SK-N-SH (cell line): ENCODE measurements around the gene CCDC174. TPM values are rescaled to one million over a fixed set of nuclear protein-coding genes. Genes with fewer than 3 reads are reported as not detected.

Experiments used
- CTCF ChIA-PET: fragments of 300-600, 350-600 bp; formaldehyde crosslinking; extraction: SDS; loops from one replicate; lab custom pipeline; 2021; lab: Yijun Ruan, JAX
- POLR2A ChIA-PET: fragments of 350-600 bp; sonication (Branson Sonifier 250); formaldehyde crosslinking; extraction: SDS; loops from one replicate; lab custom pipeline; 2020; ENCODE audit warnings: antibody characterized with exemption, inconsistent platforms; lab: Yijun Ruan, JAX
- DNase-seq: peaks from one replicate; pipeline ENCODE4 v3.0.0; 2012
- H2AFZ ChIP-seq: fragments of 200-600 bp; sonication (generic); 2 replicates; pipeline ENCODE4 v1.8.1; 2016; ENCODE audit warnings: antibody characterized with exemption, mild to moderate bottlenecking, low read depth
- H3F3A ChIP-seq: fragments of 200-600 bp; sonication (generic); replicated peaks from 2 replicates; pipeline ENCODE3; 2016; ENCODE audit warnings: antibody characterized with exemption, mild to moderate bottlenecking; ENCODE audit not compliant: insufficient read depth
- H3K27ac ChIP-seq, 2 experiments: fragments of 200-500 bp in 1 of 2; fragments of 200-600 bp in 1 of 2; sonication (Bioruptor generic) in 1 of 2; sonication (generic), shearing (Covaris generic) in 1 of 2; 2 replicates each; pipeline versions ENCODE4 v1.5.1 to v1.6.1; 2014 to 2016; ENCODE audit warnings: low read depth in 2 of 2, inconsistent platforms in 1 of 2, low read length in 1 of 2, mild to moderate bottlenecking in 1 of 2, mixed read lengths in 1 of 2
- H3K27me3 ChIP-seq: fragments of 200-600 bp; sonication (generic), shearing (Covaris generic); 2 replicates; pipeline ENCODE4 v1.6.1; 2016; ENCODE audit warnings: mixed run types; ENCODE audit not compliant: insufficient read depth
- H3K36me3 ChIP-seq, 2 experiments: fragments of 200-500 bp in 1 of 2; fragments of 200-600 bp in 1 of 2; sonication (Bioruptor generic) in 1 of 2; sonication (generic) in 1 of 2; replicated peaks in 1 of 2; 2 replicates each; pipeline versions ENCODE3 to v1.5.1; 2014 to 2016; ENCODE audit warnings: low read length in 1 of 2, mild to moderate bottlenecking in 1 of 2; ENCODE audit not compliant: insufficient read depth in 2 of 2, control insufficient read depth in 1 of 2
- H3K4me1 ChIP-seq, 2 experiments: fragments of 200-500 bp in 1 of 2; fragments of 200-600 bp in 1 of 2; sonication (Bioruptor generic) in 1 of 2; sonication (generic), shearing (Covaris generic) in 1 of 2; 2 replicates each; pipeline versions ENCODE4 v1.5.1 to v1.6.1; 2014 to 2016; ENCODE audit warnings: low read depth in 1 of 2, low read length in 1 of 2, mixed run types in 1 of 2; ENCODE audit not compliant: insufficient read depth in 2 of 2, control insufficient read depth in 1 of 2
- H3K4me2 ChIP-seq: fragments of 200-600 bp; sonication (generic), shearing (Covaris generic); 2 replicates; pipeline ENCODE4 v1.6.1; 2017; ENCODE audit warnings: mixed run types
- H3K4me3 ChIP-seq, 2 experiments: fragments of 200-500 bp in 1 of 2; fragments of 200-600 bp in 1 of 2; sonication (Bioruptor generic) in 1 of 2; sonication (generic), shearing (Covaris generic) in 1 of 2; 2 replicates each; pipeline versions ENCODE4 v1.5.1 to v1.8.1; 2014 to 2016; ENCODE audit warnings: low read depth in 2 of 2, inconsistent platforms in 1 of 2, low read length in 1 of 2, mild to moderate bottlenecking in 1 of 2, mixed read lengths in 1 of 2, moderate library complexity in 1 of 2
- H3K79me2 ChIP-seq: fragments of 200-600 bp; sonication (generic); 2 replicates; pipeline ENCODE4 v1.8.1; 2017; ENCODE audit warnings: mild to moderate bottlenecking; ENCODE audit not compliant: insufficient read depth
- H3K9ac ChIP-seq: fragments of 200-600 bp; sonication (generic); 2 replicates; pipeline ENCODE4 v1.6.1; 2017; ENCODE audit warnings: mixed run types
- H3K9me2 ChIP-seq: fragments of 200-600 bp; sonication (generic); 2 replicates; pipeline ENCODE4 v1.6.1; 2017; ENCODE audit warnings: mixed run types
- H3K9me3 ChIP-seq: fragments of 200-600 bp; sonication (generic); 2 replicates; pipeline ENCODE4 v1.6.1; 2017; ENCODE audit warnings: mixed run types, mild to moderate bottlenecking, moderate library complexity
- H4K20me1 ChIP-seq: fragments of 200-600 bp; sonication (generic); 2 replicates; pipeline ENCODE4 v1.6.1; 2017; ENCODE audit warnings: mild to moderate bottlenecking, mixed run types; ENCODE audit not compliant: insufficient read depth
- CHD2 ChIP-seq: fragments of 150-350 bp; IDR thresholded peaks from 2 replicates; pipeline ENCODE4 v1.6.1; 2018; ENCODE audit warnings: low read length; ENCODE audit not compliant: partially characterized antibody
- EP300 ChIP-seq, 2 experiments: IDR thresholded peaks; 2 replicates each; pipeline versions ENCODE4 v1.4.0 to v1.6.1; 2012; ENCODE audit warnings: borderline replicate concordance in 1 of 2, low read depth in 1 of 2, low read length in 1 of 2
- FOSL2 ChIP-seq: IDR thresholded peaks from 2 replicates; pipeline ENCODE4 v1.4.0; 2012; ENCODE audit warnings: low read depth, mild to moderate bottlenecking, moderate library complexity, borderline replicate concordance
- JUND ChIP-seq: IDR thresholded peaks from 2 replicates; pipeline ENCODE4 v1.4.0; 2012
- POLR2AphosphoS5 ChIP-seq: IDR thresholded peaks from 2 replicates; pipeline ENCODE4 v1.6.1; 2012; ENCODE audit warnings: low read depth, low read length
- RAD21 ChIP-seq: IDR thresholded peaks from 2 replicates; pipeline ENCODE4 v1.6.1; 2012; ENCODE audit warnings: mild to moderate bottlenecking, low read length
- RCOR1 ChIP-seq: fragments of 150-350 bp; IDR thresholded peaks from 2 replicates; pipeline ENCODE4 v1.6.1; 2017; ENCODE audit warnings: antibody characterized with exemption, low read length
- RFX5 ChIP-seq: IDR thresholded peaks from 2 replicates; pipeline ENCODE4 v1.6.1; 2012; ENCODE audit warnings: mild to moderate bottlenecking, improper control_type of control experiment, low read length
- SIN3A ChIP-seq: IDR thresholded peaks from 2 replicates; pipeline ENCODE4 v1.6.1; 2012; ENCODE audit warnings: low read depth, mild to moderate bottlenecking, low read length, moderate library complexity, borderline replicate concordance
- SMC3 ChIP-seq: IDR thresholded peaks from 2 replicates; pipeline ENCODE4 v1.6.1; 2012; ENCODE audit warnings: low read depth, low read length, improper control_type of control experiment
- TCF12 ChIP-seq: IDR thresholded peaks from 2 replicates; pipeline ENCODE4 v1.4.0; 2012
- USF1 ChIP-seq: IDR thresholded peaks from 2 replicates; pipeline ENCODE4 v1.4.0; 2012; ENCODE audit warnings: low read depth, borderline replicate concordance
- YY1 ChIP-seq: IDR thresholded peaks from 2 replicates; pipeline ENCODE4 v1.4.0; 2012; ENCODE audit warnings: low read depth, mild to moderate bottlenecking
- WGBS: methylation state at CpG from one replicate; pipeline ENCODE4 v1.1.6; 2017; ENCODE audit warnings: low lambda C conversion rate; 5-methylcytosine and 5-hydroxymethylcytosine counted together
- polyA plus RNA-seq, 3 experiments: library from polyadenylated mRNA; depleted of rRNA; stranded (reverse); fragments of >200 nt; gene quantifications; 2 replicates each; pipeline ENCODE4 v1.2.3, GENCODE V29; 2012
- TF ChIP-seq, protein P1 (sequence below): fragments of 150-350 bp; IDR thresholded peaks from 2 replicates; pipeline ENCODE4 v1.6.1; 2017; ENCODE audit warnings: antibody characterized with exemption, low read length, low read depth, borderline replicate concordance
- TF ChIP-seq, protein P2 (sequence below): IDR thresholded peaks from 2 replicates; pipeline ENCODE4 v1.6.1; 2012; ENCODE audit warnings: mild to moderate bottlenecking, low read depth, low read length, moderate library complexity
- TF ChIP-seq, protein P3 (sequence below): IDR thresholded peaks from 2 replicates; pipeline ENCODE4; 2012

The CCDC174 gene
- polyA plus RNA-seq, 1 of the 3 experiments (the other 2 are of a cell fraction) = 6.6 TPM

DNA sequence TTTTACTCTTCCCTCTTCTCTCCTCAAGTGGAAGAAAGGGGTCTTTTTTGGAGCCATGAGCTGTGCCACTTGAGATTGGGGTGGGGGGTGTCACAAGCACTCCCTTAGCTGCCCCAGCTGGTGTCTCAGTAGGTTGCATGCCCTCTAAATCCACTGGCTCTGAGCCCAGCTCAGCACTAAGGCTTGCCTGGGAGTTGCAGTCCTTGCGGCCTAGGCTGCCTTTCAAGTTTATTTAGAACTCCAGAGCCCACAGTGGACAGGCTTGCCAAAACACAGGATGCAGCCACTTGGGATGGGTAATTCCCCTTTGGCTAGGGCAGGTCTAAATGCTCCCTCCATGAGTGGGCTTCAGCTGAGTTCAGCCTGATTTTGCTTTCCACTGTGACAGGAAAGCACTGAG, 48.1 kb downstream of the CCDC174 start:
- Histone ChIP-seq H3K9me3 (no peaks in the 10 kb centered on the region), H3K9me2 (no peaks in the 10 kb centered on the region), H3K27ac (no peak overlapping the region), H3K4me3 (no peak overlapping the region), H3K79me2 (no peaks in the 10 kb centered on the region), H3K27me3 (no peaks in the 10 kb centered on the region), H4K20me1 (no peaks in the 10 kb centered on the region), H3K36me3 (no peaks in the 10 kb centered on the region), H3K4me2 (no peak overlapping the region), H2AFZ (no peak overlapping the region), H3F3A (no peaks in the 10 kb centered on the region), H3K9ac (no peak overlapping the region), H3K4me1 (no peaks in the 10 kb centered on the region)
- ChIA-PET POLR2A (no interaction called here), CTCF (interaction anchor here (1.0 to 1.4 kb wide), 2 partner anchors 13 to 23 kb away, joined by 3 to 4 read pairs; no protein-coding TSS in a partner anchor)
- DNase-seq = no peak
- WGBS = 80% methylated on average over 1 of the region's 1 CpG
- TF ChIP-seq SMC3 (no peak), CHD2 (no peak), SIN3A (no peak), RFX5 (no peak), USF1 (no peak), POLR2AphosphoS5 (no peak), FOSL2 (no peak), RCOR1 (no peak)

DNA sequence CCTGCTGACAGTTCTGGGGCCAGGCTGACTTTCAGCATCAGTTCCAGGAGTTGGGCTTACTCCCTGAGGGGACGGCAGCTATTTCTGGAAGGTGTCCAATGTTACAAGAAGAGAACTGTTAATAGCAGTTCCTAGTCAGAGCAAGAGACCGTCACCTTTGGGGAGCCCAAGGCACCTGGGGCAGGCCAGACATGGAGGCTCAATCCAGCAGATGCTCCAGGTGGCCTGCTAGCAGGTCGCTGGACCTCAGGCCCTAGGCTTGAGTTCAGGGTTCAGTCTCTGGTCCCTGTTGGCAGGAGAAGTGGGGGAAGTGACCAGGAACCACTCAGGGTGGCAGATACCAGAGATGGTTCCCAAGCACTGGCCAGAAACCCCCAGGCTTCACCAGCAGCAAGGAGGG, 49.3 kb downstream of the CCDC174 start:
- Histone ChIP-seq H3K9me2 (no peaks in the 10 kb centered on the region), H3K4me2 (no peak overlapping the region), H3K9me3 (no peaks in the 10 kb centered on the region), H2AFZ (no peak overlapping the region), H3K9ac (no peak overlapping the region), H3K27ac (no peak overlapping the region), H3K4me1 (no peaks in the 10 kb centered on the region), H3K36me3 (no peaks in the 10 kb centered on the region), H4K20me1 (no peaks in the 10 kb centered on the region), H3K4me3 (no peak overlapping the region), H3F3A (no peaks in the 10 kb centered on the region), H3K79me2 (no peaks in the 10 kb centered on the region), H3K27me3 (no peaks in the 10 kb centered on the region)
- WGBS = 23% methylated on average over 2 of the region's 3 CpGs
- ChIA-PET POLR2A (no interaction called here), CTCF (interaction anchor here (1.4 kb wide), 1 partner anchor 24 kb away, joined by 3 read pairs; no protein-coding TSS in a partner anchor)
- DNase-seq = no peak
- TF ChIP-seq, protein P1, sequence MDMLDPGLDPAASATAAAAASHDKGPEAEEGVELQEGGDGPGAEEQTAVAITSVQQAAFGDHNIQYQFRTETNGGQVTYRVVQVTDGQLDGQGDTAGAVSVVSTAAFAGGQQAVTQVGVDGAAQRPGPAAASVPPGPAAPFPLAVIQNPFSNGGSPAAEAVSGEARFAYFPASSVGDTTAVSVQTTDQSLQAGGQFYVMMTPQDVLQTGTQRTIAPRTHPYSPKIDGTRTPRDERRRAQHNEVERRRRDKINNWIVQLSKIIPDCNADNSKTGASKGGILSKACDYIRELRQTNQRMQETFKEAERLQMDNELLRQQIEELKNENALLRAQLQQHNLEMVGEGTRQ = no peak
- no peak for TF ChIP-seq TCF12
- no peak for TF ChIP-seq RAD21
- no peak for TF ChIP-seq FOSL2

DNA sequence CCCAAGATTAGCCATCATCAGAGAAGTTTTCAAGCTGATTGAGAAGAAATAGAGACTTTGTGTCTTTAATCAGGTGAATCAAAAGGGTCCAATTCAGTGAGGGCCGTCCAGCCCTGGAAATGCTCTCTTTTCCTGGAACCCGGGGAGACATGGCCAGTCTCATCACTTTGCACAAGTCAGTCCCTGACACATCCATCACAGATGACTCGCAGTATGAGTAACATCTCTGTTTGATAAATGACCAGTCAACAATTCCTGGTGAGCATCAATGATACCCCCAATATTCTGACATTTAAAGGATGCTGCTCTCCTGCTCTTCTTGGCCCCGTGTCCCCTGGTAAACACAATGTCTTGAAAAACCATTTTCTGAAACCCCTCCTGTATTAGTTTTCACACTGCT, 50.1 kb downstream of the CCDC174 start:
- H3K4me1 ChIP-seq = no peaks in the 10 kb centered on the region
- no peak for DNase-seq
- TF ChIP-seq JUND (no peak), EP300 (IDR thresholded peaks at IDR 0.05; ENCODE audit: borderline replicate concordance in 1 of 2, low read depth in 1 of 2, low read length in 1 of 2) (no peak), FOSL2 (no peak), CHD2 (no peak), YY1 (no peak)
- TF ChIP-seq, protein P2, sequence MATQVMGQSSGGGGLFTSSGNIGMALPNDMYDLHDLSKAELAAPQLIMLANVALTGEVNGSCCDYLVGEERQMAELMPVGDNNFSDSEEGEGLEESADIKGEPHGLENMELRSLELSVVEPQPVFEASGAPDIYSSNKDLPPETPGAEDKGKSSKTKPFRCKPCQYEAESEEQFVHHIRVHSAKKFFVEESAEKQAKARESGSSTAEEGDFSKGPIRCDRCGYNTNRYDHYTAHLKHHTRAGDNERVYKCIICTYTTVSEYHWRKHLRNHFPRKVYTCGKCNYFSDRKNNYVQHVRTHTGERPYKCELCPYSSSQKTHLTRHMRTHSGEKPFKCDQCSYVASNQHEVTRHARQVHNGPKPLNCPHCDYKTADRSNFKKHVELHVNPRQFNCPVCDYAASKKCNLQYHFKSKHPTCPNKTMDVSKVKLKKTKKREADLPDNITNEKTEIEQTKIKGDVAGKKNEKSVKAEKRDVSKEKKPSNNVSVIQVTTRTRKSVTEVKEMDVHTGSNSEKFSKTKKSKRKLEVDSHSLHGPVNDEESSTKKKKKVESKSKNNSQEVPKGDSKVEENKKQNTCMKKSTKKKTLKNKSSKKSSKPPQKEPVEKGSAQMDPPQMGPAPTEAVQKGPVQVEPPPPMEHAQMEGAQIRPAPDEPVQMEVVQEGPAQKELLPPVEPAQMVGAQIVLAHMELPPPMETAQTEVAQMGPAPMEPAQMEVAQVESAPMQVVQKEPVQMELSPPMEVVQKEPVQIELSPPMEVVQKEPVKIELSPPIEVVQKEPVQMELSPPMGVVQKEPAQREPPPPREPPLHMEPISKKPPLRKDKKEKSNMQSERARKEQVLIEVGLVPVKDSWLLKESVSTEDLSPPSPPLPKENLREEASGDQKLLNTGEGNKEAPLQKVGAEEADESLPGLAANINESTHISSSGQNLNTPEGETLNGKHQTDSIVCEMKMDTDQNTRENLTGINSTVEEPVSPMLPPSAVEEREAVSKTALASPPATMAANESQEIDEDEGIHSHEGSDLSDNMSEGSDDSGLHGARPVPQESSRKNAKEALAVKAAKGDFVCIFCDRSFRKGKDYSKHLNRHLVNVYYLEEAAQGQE = no peak
- TF ChIP-seq, protein P3, sequence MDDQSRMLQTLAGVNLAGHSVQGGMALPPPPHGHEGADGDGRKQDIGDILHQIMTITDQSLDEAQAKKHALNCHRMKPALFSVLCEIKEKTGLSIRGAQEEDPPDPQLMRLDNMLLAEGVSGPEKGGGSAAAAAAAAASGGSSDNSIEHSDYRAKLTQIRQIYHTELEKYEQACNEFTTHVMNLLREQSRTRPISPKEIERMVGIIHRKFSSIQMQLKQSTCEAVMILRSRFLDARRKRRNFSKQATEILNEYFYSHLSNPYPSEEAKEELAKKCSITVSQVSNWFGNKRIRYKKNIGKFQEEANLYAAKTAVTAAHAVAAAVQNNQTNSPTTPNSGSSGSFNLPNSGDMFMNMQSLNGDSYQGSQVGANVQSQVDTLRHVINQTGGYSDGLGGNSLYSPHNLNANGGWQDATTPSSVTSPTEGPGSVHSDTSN = no peak

More for the DNA sequence above, 50.1 kb downstream of the CCDC174 start:
- Histone ChIP-seq H3K9me2 (no peaks in the 10 kb centered on the region), H3K36me3 (no peaks in the 10 kb centered on the region), H3K9ac (no peak overlapping the region), H3F3A (no peaks in the 10 kb centered on the region), H3K9me3 (no peaks in the 10 kb centered on the region), H4K20me1 (no peaks in the 10 kb centered on the region), H3K27me3 (no peaks in the 10 kb centered on the region), H3K79me2 (no peaks in the 10 kb centered on the region), H3K4me3 (no peak overlapping the region), H3K27ac (no peak overlapping the region), H3K4me2 (no peak overlapping the region), H2AFZ (no peak overlapping the region)
- ChIA-PET CTCF (no interaction called here), POLR2A (no interaction called here)
- WGBS = 39% methylated on average over 4 of the region's 4 CpGs
